ENCODE measurements around the gene DRAP1. TPM values are rescaled to one million over a fixed set of nuclear protein-coding genes. Genes with fewer than 3 reads are reported as not detected.

DRAP1 gene
- polyA plus RNA-seq, 6 donors from 2014 or later, result 57.3 to 89.8 (median 71.1) TPM

DNA sequence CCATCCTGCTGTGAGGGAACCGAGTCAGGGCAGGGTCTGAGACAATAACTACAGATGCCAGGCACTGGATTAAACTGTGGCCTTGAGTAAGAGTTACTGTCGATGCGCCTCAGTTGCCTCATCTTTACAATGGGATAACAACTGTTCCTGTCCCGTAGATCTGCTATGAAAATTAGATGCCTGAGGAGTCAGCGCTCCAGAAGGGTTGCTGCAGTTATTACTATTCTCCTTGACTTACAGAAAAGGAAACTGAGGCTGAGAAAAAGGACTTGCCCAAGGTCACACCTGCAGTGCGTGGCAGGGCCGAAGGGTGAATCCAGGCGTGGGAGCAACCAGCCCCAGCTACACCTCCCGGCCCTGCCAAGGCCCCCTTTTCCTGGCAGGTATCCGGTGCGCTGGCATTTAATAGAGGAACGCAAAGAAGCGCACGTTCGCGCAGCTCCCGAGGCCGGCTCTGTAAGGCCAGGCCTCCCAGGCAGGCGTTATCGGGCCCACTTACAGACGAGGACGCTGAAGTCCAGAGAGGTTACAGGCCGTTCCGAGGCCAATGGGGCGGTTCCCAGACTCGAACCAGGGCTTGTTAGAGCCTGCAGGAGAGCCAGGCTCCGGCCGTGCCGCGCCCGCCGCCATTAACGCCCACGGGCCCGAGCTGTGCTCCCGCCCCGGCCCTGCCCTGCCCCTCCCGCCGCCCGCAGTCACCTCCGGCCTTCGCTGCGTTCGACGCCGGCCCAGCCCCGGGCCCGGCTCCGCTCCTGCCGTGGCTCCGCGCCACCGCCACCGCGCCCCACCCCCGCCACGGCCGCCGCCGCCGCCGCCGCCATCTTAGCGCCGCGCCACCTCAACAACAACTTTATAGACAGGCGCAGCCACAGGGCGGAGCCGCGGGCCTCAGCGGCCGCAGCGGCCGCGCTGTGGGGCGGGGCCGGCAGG is 750 bp upstream of the DRAP1 start, which contains the start of gene C11orf68:
TSS of gene C11orf68 (minus strand) at position 852 of the 930 bp plus-strand sequence. CDS start at position 821, 31 bp downstream.
- Mint-ChIP-seq H3K36me3 (no peaks in the 10 kb centered on the region), H3K4me1 (peaks cover 35 to 62% (median 53%) of the 10 kb centered on the region in 3 donors), H3K9me3 (no peaks in the 10 kb centered on the region), H3K27ac (peak within 1 kb of the TSS; percentile 82 to 92 (median 86)), H3K27me3 (no peaks in the 10 kb centered on the region), H3K4me3 (peak within 1 kb of the TSS; percentile 85 to 98 (median 92))
- DNase-seq, result no peak
- peak; percentile 65 for ATAC-seq (ENCODE audit: low read depth in 2 of 2)

DNA sequence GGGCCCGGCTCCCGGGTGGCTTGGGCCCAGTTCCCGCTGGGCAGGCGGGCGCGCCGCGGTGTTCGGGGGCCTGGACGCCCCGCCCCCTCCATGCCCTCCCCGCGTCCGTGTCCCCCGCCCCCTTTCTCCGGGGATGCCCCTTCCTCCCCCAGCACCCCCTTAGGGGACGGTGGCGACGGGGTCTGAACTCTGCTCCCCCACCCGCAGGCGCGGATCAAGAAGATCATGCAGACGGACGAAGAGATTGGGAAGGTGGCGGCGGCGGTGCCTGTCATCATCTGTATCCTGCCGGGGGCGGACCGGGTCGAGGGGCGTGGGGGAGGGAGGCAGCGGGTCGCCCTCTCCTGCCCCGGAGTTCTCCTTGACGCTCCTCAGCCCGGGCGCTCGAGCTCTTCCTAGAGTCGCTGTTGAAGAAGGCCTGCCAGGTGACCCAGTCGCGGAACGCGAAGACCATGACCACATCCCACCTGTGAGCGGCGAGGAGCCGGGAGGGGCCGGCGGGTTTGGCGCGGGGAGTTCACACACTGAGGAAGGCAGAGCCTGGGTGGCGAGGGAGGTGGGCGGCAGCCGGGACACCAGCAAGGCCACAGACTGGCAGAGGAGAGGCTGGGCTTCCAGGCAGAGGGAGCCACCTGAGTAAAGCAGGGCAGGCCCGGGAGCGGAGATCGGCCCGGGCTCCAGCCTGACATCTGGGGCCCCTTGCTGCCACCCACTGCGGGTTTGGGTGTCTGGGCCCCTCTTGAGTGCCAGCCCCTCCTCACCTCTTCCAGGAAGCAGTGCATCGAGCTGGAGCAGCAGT is 546 bp downstream of the DRAP1 start:
- DNase-seq (no peak), ATAC-seq (ENCODE audit: low read depth in 2 of 2) (peak; percentile 43 to 45)
- Mint-ChIP-seq H3K27ac (peak overlapping the region in 5 of 6 donors; percentile 42 to 92 (median 85)), H3K4me1 (peaks cover 30 to 54% (median 52%) of the 10 kb centered on the region in 3 donors), H3K4me3 (peak overlapping the region; percentile 85 to 98 (median 92)), H3K36me3 (no peaks in the 10 kb centered on the region), H3K9me3 (no peaks in the 10 kb centered on the region), H3K27me3 (no peaks in the 10 kb centered on the region)

DNA sequence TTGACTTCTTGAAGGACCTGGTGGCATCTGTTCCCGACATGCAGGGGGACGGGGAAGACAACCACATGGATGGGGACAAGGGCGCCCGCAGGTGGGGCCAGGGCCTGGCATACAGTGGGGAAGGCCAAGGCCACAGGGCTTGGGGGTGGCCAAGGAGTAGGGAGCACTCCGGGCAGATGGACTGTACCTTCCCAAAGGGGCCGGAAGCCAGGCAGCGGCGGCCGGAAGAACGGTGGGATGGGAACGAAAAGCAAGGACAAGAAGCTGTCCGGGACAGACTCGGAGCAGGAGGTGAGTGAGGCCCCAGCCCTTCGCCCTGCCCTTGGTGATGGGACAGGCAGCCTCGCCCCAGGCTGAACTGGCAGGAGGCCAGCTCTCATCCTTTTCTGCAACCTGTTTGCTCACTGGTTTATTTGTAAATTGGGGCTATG is 1.2 kb downstream of the DRAP1 start:
- no peaks in the 10 kb centered on the region for H3K36me3 Mint-ChIP-seq
- H3K4me1 Mint-ChIP-seq, result peaks cover 24 to 48% (median 47%) of the 10 kb centered on the region in 3 donors
- peak overlapping the region in 3 of 6 donors; percentile 51 to 89 (median 82) for H3K27ac Mint-ChIP-seq
- no peaks in the 10 kb centered on the region for H3K9me3 Mint-ChIP-seq
- no peaks in the 10 kb centered on the region for H3K27me3 Mint-ChIP-seq
- ATAC-seq (ENCODE audit: low read depth in 2 of 2), result no peak
- peak overlapping the region; percentile 85 to 98 (median 92) for H3K4me3 Mint-ChIP-seq
- no peak for DNase-seq

DNA sequence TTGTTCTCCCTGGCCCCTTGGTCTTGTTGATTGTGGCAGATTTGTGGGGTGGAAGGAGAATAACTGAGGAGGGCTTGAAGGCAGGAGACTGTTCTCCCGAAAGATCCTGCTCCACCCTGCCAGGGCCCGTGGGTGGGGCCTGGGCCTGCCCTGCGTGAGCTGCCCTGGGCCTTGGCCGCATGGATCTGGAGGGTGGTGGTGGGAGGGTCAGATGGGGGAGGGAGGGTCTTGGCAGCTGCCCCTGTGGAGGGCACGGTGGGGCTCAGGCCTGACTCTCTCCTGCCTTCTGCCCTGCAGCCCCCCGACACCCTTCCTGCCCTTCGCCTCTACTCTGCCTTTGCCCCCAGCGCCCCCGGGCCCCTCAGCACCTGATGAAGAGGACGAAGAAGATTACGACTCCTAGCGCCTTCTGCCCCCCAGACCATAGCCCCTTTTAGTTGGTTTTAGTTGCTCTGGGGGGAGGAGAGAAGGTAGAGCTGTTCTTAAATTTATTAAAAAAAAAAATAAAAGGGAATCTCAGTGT is 1.9 kb downstream of the DRAP1 start:
- Mint-ChIP-seq H3K36me3 (no peaks in the 10 kb centered on the region), H3K9me3 (no peaks in the 10 kb centered on the region)
- DNase-seq, result no peak

GRCh38 chr11:65921876-65922275 is 2.6 kb downstream of the DRAP1 start:
- ATAC-seq (ENCODE audit: low read depth in 2 of 2) (no peak), DNase-seq (no peak)
- H3K9me3 Mint-ChIP-seq, result no peaks in the 10 kb centered on the region
- no peaks in the 10 kb centered on the region for H3K36me3 Mint-ChIP-seq
- H3K4me1 Mint-ChIP-seq, result peaks cover 14 to 35% (median 34%) of the 10 kb centered on the region in 3 donors
- H3K27ac Mint-ChIP-seq, result peak overlapping the region in 2 of 6 donors; percentile 28 to 44
- no peaks in the 10 kb centered on the region for H3K27me3 Mint-ChIP-seq
- peak overlapping the region in 4 of 8 donors; percentile 49 to 72 (median 68) for H3K4me3 Mint-ChIP-seq

More for the DNA sequence above, 1.9 kb downstream of the DRAP1 start:
- no peak for ATAC-seq (ENCODE audit: low read depth in 2 of 2)
- Mint-ChIP-seq H3K27ac (no peak overlapping the region), H3K27me3 (no peaks in the 10 kb centered on the region), H3K4me1 (peaks cover 21 to 40% (median 40%) of the 10 kb centered on the region in 3 donors), H3K4me3 (peak overlapping the region in 7 of 8 donors; percentile 85 to 98 (median 92))

GRCh38 chr11:65922565-65922964 is 3.3 kb downstream of the DRAP1 start:
- Mint-ChIP-seq H3K4me1 (peaks cover 14 to 37% (median 34%) of the 10 kb centered on the region in 3 donors), H3K9me3 (no peaks in the 10 kb centered on the region), H3K36me3 (no peaks in the 10 kb centered on the region), H3K27me3 (no peaks in the 10 kb centered on the region), H3K27ac (peak overlapping the region in 2 of 6 donors; percentile 28 to 72), H3K4me3 (peak overlapping the region in 5 of 8 donors; percentile 37 to 72 (median 49))
- ATAC-seq (ENCODE audit: low read depth in 2 of 2), result no peak
- no peak for DNase-seq

- DNase-seq (no peak), ATAC-seq (ENCODE audit: low read depth in 2 of 2) (no peak)
- Mint-ChIP-seq H3K9me3 (no peaks in the 10 kb centered on the region), H3K27me3 (no peaks in the 10 kb centered on the region), H3K4me3 (peak overlapping the region in 1 of 8 donors; percentile 41), H3K27ac (peak overlapping the region in 1 of 6 donors; percentile 74), H3K4me1 (peaks cover 23 to 43% (median 42%) of the 10 kb centered on the region in 3 donors), H3K36me3 (no peaks in the 10 kb centered on the region)
These were observed 6.2 kb downstream of the DRAP1 start for GRCh38 chr11:65925397-65925796.

DNA sequence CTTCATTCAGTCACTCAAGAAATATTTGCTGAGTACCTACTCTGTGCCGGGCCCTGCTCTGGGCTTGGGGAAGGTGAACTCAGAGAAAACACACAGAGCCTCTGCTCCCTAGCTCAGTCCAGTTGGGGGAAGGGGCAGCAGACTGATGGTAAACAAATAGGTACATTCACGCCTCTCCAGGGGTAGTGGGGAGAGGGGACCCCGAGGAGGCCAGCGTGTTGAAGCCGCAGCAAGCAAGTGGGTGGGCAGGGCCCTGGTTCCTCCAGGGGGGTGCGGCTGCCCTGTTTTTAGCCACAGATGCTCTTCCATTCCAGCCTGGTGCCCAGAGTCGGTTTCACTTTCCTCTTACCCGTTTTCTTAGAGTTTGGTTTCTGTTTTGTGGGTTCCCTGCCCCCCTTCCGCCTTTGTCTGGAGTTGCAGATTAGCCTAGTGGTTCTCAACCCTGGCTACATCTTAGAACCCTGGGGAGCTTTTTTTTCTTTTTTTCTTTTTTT is 8.7 kb downstream of the DRAP1 start:
- Mint-ChIP-seq H3K27me3 (no peaks in the 10 kb centered on the region), H3K9me3 (no peaks in the 10 kb centered on the region), H3K36me3 (no peaks in the 10 kb centered on the region), H3K4me1 (peaks cover 22 to 30% (median 24%) of the 10 kb centered on the region in 3 donors), H3K4me3 (peak overlapping the region; percentile 49 to 91 (median 80)), H3K27ac (peak overlapping the region; percentile 72 to 96 (median 92))
- peak; percentile 97 to 98 for ATAC-seq (ENCODE audit: low read depth in 2 of 2)
- DNase-seq, result peak; percentile 78

- H3K4me1 Mint-ChIP-seq, result peaks cover 22 to 30% (median 24%) of the 10 kb centered on the region in 3 donors
- no peaks in the 10 kb centered on the region for H3K9me3 Mint-ChIP-seq
- H3K36me3 Mint-ChIP-seq, result no peaks in the 10 kb centered on the region
- ATAC-seq (ENCODE audit: low read depth in 2 of 2) (no peak), DNase-seq (no peak)
- peak overlapping the region in 5 of 6 donors; percentile 67 to 96 (median 90) for H3K27ac Mint-ChIP-seq
- no peaks in the 10 kb centered on the region for H3K27me3 Mint-ChIP-seq
- peak overlapping the region in 7 of 8 donors; percentile 23 to 91 (median 80) for H3K4me3 Mint-ChIP-seq
These were observed 9.4 kb downstream of the DRAP1 start for GRCh38 chr11:65928667-65929066.

DNA sequence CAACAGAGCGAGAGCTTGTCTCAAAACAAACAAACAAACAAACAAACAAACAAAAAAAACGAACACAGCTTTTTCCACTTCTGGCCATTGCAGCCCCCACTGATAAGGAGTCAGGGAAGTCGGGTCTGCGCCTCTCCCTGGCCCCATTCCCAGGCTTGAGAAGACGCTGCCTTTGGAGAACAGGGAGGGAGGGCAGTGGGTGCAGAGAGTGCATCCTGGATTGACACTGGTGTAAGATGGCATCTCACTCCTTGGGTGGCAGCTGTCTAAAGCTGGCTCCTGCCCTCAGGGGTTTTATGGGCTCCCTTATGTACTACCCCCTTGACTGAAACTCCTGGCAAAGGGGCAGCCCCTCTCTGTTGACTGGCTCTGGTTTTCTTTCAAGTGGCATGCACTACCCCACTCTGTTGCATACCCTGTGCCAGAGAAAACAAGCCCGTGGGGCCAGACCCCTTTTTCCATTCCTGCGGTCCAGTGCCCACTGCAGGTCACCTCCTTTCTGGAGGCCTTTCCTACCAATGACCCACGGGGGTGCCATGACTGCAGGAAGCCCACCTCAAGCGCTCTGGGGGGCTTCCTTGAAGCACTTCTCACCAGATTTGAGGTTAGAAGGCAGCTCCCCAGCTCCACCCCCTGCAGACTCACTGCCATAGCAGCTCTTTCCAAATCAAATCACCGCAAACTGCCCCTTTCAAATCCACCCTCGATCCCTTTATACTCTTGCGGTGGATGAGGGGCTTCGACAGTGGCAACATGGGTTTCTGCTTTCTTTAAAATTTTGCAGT is 12.7 kb downstream of the DRAP1 start:
- Mint-ChIP-seq H3K4me3 (no peak overlapping the region), H3K4me1 (peaks cover 21 to 23% (median 22%) of the 10 kb centered on the region in 3 donors), H3K9me3 (no peaks in the 10 kb centered on the region), H3K27me3 (no peaks in the 10 kb centered on the region), H3K36me3 (no peaks in the 10 kb centered on the region), H3K27ac (no peak overlapping the region)
- ATAC-seq (ENCODE audit: low read depth in 2 of 2), result no peak
- DNase-seq, result no peak

- Mint-ChIP-seq H3K9me3 (no peaks in the 10 kb centered on the region), H3K36me3 (no peaks in the 10 kb centered on the region), H3K27me3 (peaks cover 0 to 5% (median 0%) of the 10 kb centered on the region in 3 donors), H3K4me1 (peaks cover 16 to 17% (median 17%) of the 10 kb centered on the region in 3 donors), H3K4me3 (no peak overlapping the region), H3K27ac (no peak overlapping the region)
- ATAC-seq (ENCODE audit: low read depth in 2 of 2), result no peak
- DNase-seq, result no peak
These were observed 13.3 kb downstream of the DRAP1 start for GRCh38 chr11:65932558-65932919.

- no peak for ATAC-seq (ENCODE audit: low read depth in 2 of 2)
- peaks cover 2 to 3% (median 3%) of the 10 kb centered on the region in 3 donors for H3K4me1 Mint-ChIP-seq
- no peak overlapping the region for H3K27ac Mint-ChIP-seq
- peaks cover 0 to 8% (median 0%) of the 10 kb centered on the region in 3 donors for H3K27me3 Mint-ChIP-seq
- H3K4me3 Mint-ChIP-seq, result no peak overlapping the region
- no peaks in the 10 kb centered on the region for H3K36me3 Mint-ChIP-seq
- H3K9me3 Mint-ChIP-seq, result no peaks in the 10 kb centered on the region
- DNase-seq, result no peak
These were observed 14.8 kb downstream of the DRAP1 start for GRCh38 chr11:65934014-65934413.

Measured in naive B cell (primary cell).